Cerebellar nuclear complex (tissue), 1 donor: Measurements from ENCODE around the gene TMEM184B.

Experiments
- DNase-seq, 2 experiments: peaks; one replicate each; lab custom pipeline; 2025; lab: John Stamatoyannopoulos, UW

TMEM184B gene

DNA sequence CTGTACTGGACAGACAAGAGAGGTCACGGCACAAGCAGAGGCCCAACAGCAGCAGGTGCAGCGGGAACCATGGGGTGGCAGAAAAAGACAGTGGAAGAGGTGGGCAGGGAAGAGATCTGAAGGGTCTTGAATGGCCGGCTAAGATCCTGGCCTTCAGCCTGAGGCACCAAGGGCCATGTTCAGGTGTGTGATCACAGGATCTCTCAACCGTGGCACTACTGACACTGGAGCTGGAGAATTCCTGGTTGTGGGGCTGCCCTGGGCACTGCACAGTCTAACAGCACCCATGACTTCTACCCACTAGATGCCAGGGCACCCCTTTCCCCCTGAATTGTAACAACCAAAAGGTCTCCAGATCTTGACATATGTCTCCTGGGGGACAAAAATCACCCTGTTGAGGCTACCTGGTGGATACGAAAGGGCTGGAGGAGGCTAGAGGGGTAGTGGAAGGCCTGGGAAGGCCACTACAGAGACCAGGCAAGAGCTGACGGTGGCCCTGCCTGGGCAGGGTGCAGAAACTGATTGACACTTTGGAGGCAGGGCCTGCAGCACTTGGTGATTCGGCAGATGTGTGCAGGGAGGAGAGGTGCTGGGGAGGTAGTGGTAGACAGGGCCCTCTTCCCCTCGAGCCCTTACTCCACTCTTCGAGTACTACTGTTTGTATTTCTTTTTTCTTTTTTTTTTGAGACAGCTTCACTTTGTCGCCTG, 36.1 kb upstream of the TMEM184B start:
- no peak for DNase-seq

DNA sequence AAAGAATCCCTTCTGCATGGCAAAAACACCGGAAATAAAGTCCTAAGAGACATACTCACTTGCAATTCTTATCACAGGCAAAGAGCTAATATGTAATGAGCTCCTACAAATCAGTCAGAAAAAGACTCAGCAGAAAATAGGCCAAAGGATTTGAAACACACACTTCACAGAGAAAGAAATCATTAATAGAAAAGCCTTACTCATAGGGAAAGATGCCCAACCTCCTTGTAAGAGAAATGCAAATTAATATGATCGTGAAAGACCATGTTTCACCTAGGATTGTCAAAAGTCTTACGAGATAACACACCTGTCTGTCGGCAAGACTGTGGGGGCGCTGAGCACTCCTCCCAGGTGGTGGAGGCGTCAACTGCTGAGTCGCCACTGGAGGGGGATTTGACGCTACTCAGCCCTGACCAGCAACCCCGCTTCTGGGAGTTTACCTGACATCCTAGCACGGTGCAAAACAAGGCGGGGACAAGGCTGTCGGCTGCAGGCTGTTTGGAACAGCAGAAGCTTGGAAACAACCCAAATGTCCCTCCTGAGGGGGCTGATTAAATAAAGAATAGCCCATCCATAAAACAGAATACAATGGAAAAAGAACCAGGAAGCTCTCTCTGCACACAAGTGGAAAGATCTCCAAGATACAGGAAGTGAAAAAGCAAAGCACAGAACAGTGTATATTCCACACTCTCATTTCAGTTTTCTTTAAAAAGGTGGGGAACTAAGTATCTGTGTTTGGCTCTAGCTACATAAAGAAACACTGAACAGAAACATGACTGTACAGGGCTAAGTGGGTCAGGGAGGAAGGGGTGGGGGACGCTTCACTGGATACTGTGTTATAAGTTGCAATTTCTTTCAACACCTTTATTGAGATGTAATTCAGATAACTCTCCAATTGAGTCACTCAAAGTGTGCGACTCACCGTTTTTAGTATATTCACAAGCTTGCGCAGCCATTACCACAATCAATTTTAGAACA, 33.0 kb upstream of the TMEM184B start:
- DNase-seq: no peak

DNA sequence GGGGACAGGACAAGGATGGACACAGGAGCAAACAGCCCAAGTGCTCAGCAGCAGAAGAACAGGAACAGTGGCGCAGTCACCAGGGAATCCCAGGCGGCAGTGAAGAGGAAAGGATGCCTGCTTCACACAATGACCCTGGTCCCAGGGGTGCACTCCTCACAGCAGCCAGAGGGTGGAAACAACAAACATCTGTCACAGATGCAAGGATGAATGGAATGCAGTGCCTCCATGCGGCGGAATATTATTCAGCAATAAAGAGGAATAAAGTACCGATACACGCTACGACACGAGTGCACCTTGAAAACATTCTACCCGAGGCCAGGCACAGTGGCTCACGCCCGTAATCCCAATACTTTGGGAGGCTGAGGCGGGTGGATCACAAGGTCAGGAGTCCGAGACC, 31.7 kb upstream of the TMEM184B start:
- no peak for DNase-seq

DNA sequence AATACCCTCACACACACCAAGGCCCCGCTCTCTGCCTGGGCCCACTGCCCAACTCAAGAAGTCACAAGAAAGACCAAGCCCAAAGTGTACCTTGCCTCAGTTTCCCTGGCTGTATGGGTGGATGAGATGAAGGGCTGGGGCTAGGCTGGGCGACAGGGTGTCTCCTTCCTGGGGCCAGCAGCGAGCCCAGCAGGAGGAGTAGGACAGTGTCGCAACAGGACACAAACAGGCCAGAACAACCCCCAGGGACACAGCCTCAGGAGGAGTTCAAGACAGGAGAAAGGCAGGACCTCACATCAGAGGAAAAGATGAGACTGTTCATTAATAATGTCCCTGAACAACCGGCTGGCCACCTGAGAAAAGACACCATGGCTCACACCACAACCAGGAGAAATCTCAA, 31.2 kb upstream of the TMEM184B start:
- no peak for DNase-seq

DNA sequence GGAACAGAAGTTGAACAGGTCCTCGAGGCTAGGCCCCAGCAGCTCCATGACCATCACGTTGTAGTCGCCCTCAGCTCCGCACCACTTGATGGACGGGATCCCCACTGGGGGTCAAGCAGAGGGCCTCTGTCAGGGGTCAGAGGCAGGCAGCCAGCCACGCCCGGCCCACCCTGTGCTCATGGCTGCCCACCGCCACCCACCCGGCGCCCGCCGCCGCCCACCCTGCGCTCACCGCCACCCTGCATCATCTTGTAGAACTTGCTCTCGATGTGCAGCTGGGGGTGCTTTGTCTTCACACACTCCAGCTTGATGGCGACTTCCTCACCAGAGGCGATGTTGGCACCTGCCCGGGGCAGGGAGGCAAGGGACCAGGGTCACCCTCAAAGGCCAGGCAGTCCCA, 30.1 kb upstream of the TMEM184B start:
- DNase-seq: no peak

DNA sequence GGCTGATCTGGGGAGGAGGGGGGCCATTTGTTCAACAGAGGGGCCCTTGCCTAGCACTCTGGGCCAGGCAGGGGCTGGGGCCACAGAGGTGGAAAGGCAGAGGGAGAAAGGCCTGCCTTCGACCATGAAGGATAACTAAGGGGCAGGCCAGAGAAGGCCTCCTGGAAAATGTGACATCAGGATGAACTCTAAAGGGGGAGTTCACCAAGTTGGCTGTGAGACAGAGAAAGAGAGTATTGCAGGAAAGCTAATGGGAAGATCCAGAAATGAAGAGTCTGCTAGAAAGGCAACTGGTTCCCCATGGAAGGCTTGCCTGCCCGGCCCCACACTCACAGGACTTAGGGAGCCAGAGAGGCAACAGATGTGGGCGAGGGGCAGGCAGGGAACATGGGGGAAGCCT, 28.1 kb upstream of the TMEM184B start:
- no peak for DNase-seq

DNA sequence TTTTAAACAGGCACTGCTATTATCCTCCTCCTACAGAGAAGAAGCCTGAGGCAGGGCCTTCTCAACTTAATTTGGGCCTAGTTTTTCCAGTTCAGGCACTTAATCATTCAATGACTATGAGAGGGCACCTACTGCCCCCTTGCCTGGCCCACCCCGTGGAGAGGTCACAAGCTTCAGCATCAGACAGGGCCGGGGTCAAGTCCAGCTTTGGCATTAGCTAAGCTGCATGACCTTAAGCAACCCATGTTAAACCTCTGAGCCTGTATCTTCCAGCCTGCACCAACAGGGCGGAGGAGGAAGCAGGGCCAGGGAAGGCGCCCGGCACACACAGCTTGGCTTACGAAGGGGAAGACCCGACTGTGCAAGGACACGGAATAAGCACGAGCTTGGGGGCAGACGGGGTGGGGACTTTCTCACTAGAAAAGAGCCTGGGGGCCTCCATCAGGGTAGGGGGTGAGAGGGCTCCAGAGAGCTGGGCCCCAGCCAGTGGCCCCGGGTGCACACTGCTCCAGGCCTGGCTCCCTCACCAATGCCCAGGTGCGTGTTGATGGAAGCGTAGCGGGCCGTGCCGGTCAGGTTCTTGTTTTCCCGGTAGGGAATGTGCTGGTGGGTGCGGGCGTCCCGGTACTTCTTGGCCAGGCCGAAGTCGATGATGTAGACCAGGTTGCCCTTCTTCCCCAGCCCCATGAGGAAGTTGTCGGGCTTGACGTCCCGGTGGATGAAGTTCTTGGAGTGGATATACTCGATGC, 27.6 kb upstream of the TMEM184B start:
- DNase-seq: no peak

DNA sequence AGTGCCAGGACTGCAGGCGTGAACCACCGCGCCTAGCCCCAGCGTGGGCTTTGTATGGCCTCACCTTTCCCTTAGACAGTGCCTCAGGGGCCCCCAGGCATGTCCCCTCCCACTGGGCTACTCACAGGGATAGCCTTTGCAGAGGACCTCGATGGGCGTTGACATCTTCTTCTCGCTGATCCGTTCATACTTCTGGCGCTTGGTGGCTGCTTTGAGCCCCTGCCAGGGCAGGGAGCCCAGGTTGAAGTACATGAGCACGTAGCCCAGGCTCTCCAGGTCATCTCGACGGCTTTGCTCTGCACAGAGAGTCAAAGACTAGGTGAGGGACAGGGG, 26.9 kb upstream of the TMEM184B start:
- DNase-seq: no peak

DNA sequence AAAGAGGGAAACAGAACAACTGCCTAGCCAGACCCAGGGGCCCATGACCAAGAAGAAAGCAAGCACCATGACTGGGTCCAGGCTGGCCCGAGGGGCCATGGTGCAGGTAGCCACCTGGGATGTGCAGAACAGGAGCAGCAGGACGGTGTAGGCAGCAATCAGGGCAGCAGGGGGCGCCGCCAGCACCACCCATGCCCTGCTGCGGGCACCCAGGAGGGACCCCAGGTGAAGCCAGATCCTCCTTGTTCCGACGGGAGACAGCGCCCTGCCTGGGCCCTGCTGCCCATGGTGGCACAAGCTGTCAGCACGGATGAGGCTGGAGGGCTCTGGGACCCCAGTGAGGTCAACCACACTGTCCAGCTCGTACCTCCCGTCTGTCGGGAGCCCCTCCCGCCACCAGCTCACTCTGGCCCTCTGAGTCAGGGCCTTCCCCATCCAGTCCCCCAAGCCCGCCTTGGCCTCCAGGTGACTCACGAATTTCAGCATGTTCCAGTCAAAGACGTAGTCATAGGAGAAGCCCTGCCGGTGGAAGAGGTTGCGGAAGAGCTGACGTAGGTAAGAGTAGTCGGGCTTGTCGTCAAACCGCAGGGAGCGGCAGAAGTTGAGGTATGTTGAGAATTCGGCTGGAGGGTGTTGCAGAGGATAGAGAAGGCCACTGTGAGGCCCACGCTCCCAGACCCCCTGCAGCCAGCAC, 25.6 kb upstream of the TMEM184B start:
- no peak for DNase-seq

DNA sequence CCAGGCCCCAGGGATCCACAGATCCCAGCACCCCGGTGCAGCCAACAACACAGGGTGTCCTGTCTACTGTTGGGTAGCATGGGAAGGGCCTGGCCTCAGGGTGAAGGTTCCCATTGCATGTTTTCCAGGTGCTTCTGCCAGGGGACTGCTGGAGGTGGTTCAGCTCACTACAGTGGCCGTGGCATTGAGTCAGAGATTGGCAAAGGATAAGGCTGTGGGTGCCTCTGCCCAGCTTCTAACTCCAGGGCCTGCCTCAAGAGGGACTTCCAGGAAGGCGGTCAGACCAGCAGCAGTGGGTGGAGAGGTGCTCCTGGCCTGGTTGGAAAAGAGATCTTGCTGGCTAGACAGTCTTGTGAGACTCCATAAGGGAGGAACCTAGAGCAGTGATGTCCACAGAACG, 23.6 kb upstream of the TMEM184B start:
- no peak for DNase-seq

DNA sequence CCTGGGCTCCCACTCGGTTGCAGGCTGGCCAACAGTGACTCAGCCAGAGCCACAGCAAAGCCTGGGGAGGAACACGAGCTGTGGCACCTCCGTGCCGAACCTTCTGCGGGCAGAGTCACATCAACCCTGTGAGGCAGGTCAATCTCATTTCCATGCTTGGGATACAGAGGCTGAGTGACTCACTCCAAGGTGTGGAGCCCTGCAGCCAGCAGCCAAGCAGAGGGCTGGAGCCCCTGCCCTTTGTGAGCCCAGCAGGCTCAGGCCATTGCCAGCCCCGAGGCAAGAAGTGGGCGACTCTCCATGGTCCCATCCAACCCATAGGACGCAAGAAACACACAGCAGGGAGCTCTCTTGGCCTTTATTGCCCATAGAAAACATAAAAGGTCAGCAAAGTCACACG, 23.1 kb upstream of the TMEM184B start:
- DNase-seq: no peak

DNA sequence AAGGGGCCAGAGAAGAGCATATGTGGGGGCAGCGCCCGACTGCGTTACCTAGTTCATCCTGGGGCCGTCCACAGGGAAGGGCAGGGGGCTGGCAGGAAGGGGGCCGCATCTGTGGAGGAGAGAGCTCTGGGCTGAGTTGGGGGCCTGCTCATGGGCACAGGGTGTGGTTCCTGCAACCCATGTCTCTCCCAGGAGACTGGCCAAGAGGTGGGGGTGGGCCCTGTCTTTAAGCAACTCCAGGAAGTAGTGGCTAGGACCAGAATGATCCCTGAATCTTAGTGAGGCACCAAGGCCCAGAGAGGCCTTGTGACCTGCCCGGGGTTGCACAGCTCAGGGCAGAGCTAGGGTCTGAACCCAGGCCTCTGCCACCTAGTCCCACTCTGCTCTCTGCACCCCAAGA, 22.5 kb upstream of the TMEM184B start:
- no peak for DNase-seq

DNA sequence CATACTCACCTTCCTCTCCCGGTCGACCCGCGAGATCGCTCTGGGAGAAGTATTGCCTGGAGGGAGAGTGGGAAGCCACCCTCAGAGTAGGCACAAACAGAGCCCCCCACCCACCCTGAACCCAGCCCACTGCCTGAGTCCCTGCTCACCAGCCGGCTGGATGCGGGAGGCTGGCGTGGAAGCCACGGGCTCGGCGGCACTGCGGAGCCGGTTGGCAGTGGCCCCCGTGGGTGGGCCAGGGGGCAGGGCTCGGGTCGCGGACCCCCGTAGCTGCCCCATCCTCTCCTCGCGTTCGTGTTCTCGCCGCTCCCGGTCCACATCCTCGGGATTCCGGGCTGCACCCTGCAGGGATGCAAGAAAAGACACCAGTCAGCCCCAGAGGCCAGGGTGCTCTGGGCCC, 21.4 kb upstream of the TMEM184B start:
- DNase-seq: no peak

DNA sequence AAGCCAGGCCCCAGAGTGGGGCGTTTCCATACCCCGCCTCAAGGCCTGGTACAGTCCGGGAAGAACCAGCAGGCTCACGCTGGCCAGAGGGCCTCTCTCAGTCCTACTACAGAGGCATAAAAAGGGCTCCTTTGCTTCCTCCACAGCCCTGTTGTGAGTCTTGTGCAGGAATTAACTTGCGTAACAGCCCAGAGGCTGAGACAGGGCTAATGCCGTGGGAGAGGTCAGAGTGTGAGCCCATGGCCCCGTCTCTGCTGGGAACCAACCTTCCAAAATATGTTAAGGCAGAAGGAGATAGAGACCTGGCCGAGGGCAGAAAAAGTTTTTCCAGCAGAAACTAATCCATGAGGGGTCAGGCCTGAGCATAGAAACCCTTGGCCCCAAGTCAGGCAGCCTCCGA, 19.9 kb upstream of the TMEM184B start:
- no peak for DNase-seq

DNA sequence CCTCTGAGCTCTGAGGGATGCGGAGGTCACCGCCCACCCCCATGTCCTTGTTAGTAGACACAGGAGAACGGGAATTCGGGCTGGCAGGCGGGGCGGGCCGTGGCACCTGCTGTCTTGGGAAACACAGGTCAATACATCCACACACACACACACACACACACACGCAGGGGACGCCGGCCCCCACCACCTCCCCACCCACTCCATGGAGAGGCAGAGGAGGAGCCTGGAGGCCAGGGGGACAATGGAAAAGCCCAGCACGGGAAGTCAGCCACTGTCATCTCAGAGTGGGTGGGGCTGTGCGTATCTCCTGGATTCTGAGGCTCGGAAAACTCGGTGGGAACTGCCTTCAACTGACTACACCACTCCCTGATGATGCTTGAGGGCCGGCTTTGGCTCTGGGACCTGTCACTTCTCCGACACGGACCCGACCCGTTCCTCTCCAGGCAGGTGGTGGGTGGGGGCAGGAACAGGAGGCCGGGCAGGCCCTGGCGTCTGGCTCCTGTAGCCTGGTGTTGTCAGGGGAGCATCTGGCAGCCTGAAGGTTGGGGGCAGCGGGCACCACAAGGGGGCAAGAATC, 18.5 kb upstream of the TMEM184B start:
- DNase-seq: no peak

DNA sequence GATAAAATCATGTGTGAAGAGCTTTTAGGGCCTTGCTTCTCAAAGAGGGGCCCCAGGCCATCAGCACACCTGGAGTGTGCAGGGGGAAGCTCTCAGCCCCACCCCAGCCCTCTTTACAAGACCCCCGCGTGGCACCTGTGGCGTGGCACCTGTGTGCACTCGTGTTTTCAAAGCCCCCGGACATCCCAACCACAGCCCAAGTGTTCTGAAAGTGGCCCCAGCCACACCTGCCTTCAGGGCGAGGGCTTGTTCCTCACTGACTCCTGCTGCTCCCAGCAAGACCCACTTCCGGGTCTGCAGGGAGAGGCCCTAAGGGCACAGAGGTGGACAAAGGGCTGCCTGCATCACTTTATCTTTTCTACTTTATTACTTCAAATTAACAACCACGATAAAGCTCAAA, 17.5 kb upstream of the TMEM184B start:
- DNase-seq: no peak

DNA sequence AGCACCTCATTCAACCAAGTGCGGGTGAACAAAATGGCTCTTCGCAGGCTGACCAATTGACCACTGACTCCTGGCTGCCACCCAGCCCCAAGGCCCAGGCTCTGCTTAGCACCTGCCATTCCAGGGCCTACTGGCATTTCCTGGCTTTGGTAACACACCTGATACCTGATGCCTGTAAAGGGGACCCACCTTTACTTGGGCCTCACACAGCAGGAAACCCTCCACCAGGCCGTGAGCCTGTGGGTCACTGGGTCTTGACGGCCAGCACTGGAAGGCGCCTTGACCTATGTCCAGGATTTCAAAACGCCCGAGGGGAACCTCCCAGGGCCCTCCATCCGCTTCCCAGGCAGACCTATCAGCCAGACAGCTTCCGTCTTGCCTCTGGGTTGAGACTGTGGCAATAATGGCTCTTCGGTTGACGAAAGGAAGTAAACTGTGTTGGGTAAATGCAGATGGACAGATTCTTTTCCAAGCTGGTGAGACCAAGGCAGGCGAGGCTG, 16.8 kb upstream of the TMEM184B start:
- DNase-seq: no peak

DNA sequence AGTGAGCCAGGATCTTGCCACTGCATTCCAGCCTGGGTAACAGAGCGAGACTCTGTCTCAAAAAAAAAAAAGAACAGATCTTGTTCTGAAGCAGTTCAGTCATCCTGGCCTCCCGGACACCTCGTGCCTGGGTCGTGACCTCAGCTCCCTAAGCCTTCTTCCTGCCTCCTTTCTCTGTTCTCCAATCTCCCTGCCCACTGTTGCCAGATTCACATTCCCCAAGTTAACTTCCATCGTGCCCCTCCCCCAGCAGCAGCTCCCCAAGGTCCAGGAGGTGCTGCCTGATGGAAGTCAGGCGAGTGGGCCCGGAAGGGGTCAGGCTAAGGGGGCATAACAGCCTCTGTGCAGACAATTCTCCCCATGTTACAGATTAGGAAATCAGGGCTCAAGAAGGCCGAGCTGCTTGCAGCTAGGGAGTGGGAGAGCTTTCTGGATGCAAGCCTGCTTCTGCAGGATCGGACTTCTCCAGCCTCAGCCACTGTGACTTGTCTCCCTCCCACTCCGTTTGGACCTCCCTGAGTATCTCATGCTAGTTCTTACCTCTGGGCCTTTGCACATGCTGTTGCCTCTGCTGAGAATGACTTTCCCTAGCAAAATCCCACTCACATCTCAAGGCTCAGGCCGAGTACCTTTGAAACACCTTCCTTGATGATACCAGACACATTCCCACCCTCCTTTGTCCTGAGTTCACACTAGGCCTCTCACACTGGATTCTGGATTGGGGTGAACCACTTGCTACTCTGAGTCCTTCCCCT, 14.3 kb upstream of the TMEM184B start:
- DNase-seq: no peak

DNA sequence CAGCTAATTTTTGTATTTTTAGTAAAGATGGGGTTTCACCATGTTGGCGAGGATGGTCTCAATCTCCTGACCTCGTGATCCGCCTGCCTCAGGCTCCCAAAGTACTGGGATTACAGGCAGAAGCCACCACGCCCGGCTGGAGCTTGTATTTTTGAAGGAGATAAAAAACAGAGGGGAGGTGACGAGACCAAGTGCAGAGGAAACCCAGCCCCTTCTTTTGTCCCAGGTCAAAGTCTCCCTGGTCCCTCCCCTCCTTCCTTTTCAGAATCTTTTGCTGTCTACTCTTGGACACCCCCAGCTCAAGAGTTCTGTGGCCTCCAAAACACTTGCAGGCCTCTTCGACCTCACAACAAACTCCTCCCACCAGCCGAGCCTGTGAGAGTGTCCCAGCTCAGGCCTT, 12.2 kb upstream of the TMEM184B start:
- DNase-seq: no peak

DNA sequence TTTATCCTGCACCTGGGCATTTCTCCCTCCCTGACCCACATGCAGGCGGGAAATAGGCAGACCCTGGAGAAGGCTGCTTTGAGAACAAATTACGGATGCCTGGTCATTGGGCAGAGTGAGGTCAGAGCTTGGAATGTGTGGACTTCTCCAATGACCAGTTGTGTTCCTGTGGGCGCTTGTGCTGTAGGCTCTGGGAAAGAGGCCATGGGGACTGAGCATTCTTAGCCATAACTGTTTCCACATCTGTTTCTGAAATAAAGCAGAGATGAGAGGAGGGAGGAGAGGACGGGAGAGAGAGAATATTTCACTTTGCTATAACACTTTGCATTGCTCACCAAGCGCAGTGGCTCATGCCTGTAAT, 11.2 kb upstream of the TMEM184B start:
- DNase-seq: no peak

DNA sequence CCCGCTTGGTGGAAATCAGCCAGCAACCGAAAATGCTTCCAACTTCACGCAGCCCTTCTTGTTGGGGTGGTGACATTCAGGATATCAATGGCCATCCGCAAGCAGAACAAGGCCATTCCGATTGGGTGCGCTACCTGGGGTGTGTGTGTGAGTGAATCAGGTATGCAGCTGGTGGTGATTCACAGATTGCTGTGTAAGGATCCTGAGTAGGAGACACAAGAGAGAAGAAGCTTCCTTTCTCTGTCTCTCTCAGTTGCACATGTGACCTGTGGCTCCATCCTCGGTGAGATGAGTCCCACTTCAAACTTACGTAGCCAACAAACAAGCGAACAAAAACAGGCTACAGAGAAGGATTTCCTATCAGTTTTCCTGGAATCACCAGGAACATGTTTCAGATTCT, 9.6 kb upstream of the TMEM184B start:
- no peak for DNase-seq
